LoVo (cell line): ENCODE results near the gene NBPF15.
"Not testable (repeated sequence)": the region's sequence is repeated elsewhere in the genome, so short reads cannot be mapped to it uniquely, and the experiment has no call there.

Source experiments
- DNase-seq: peaks from one replicate; pipeline ENCODE4 v3.0.0-alpha.2; 2016; ENCODE audit warnings: low spot score

NBPF15 gene

DNA sequence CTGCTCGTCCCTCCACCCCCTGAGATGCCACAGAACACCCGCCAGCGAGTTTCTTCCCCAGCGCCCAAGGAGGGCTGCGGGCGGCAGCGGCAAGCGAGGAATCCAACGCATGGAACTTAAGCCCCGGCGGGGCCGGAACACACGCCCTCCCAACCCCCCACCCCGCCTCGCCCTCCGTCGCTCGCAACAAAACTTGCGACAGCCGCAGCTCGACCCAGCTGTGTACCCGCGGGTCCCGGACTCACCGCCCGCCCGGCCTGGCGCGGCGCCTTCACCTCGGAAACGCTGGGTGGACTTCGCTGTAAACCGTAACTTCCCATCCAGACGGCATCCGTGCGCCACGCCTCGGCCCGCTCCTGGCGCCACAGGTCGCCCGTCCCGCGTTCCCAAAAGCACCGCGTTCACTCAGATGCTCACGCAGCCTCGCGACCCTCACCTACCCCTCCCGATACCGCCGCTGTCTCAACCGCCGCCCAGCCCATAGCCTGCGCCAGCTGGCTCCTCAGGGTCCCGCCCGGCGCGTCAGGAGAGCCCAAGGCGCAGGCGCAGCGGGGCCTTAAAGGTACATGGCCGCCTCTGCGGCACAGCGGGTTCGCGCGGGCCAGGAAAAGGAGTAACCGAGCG is at the start of gene NBPF15:
TSS of gene NBPF15 (minus strand) at position 534 of the 624 bp plus-strand sequence. CDS start 21,666 bp downstream, outside the sequence.
- DNase-seq: peak; percentile 56

DNA sequence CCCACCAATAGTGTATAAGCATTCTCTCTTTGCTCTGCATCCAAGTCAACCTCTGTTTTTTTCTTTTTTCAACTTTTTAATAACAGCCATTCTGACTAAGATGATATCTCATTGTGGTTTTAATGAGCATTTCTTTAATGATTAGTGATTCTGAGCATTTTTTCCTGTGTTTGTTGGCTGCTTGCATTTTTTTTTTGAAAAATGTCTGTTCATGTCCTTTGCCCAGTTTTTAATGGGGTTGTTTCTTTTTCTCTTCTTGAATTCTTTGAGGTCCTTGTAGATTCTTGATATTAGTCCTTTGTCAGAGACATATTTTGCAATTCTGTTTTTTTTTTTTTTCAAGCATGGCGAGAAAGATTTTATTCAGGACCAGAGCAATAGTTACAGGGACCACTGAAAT is 35.0 kb upstream of the NBPF15 start:
- not testable (repeated sequence) for DNase-seq

- not testable (repeated sequence) for DNase-seq
These were observed 32.7 kb upstream of the NBPF15 start for GRCh38 chr1:144494130-144494529.

GRCh38 chr1:144490394-144490793 is 28.9 kb upstream of the NBPF15 start:
- not testable (repeated sequence) for DNase-seq

GRCh38 chr1:144487002-144487401 is 25.5 kb upstream of the NBPF15 start:
- peak; percentile 0 for DNase-seq

DNA sequence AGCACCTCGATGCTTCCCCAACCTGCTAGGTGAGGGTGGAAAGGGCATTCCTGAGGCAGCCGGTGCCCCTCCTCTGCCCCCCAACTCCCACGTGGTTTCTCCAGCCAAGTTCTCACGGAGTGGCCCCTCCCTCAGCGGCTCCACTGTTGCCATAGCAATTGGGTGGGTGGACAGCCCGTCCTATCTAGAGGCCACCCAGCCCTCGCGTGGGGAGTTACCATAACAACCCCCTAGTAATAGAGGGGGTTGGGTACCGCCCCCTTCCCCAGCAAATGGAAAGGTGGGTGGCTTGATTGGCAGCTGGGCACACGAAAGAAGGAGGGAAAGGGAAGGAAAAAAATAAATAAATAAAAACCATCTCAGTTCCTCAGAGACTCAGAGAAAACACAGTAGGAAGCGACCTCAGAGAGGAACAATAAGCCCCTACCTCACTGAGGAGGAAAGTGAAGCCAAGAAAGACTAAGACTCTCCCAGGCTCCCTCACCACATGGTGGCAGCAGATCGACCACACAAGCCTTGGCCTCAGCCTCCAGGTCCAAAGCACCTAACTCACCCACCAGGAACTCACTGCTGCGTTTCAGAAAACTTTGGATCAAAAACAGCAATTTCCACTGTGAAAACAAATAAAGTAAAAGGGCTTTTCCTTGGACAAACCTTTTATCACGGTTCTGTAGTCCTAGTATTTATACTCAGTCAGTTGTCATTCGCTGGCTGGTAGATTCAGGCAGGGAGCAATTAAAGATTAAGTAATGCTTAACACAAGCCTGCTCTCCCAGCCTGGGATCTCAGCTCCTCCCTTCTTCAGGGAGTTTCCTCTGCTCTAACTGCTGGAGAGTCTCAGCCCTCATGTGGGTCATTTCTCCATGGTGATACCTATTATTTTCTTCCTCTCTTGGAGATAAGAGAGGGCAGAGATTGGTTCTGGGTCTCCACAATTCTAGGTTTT is 23.9 kb upstream of the NBPF15 start:
- not testable (repeated sequence) for DNase-seq

GRCh38 chr1:144473897-144474296 is 12.4 kb upstream of the NBPF15 start:
- not testable (repeated sequence) for DNase-seq

DNA sequence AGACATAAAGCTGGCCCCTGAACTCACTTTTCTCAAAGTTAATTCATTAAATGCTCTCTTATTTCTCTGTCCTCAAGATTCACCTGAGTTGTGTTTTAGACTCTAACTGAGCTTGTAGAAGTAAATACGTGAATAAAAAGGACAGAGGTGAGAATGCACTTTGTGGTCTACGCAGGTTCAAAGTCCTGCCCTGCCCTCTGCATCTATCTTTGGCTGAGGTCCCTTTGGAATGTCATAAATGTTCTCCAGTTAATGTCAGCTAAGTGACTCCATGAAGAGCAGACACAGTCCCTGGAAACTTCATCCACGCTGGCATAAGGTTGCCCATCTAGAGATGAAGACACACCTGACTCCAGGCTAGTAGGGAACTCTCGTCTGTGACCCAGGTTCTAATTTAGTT is 10.0 kb upstream of the NBPF15 start:
- DNase-seq: peak; percentile 49

GRCh38 chr1:144461778-144462177 is 309 bp upstream of the NBPF15 start:
- not testable (repeated sequence) for DNase-seq

- not testable (repeated sequence) for DNase-seq
These were observed 783 bp downstream of the NBPF15 start for GRCh38 chr1:144460686-144461085.

GRCh38 chr1:144442402-144442801 is 19.1 kb downstream of the NBPF15 start:
- not testable (repeated sequence) for DNase-seq

GRCh38 chr1:144439737-144440136 is 21.7 kb downstream of the NBPF15 start:
- DNase-seq: not testable (repeated sequence)

GRCh38 chr1:144418891-144419694 is 42.4 kb downstream of the NBPF15 start:
- peak; percentile 41 for DNase-seq

DNA sequence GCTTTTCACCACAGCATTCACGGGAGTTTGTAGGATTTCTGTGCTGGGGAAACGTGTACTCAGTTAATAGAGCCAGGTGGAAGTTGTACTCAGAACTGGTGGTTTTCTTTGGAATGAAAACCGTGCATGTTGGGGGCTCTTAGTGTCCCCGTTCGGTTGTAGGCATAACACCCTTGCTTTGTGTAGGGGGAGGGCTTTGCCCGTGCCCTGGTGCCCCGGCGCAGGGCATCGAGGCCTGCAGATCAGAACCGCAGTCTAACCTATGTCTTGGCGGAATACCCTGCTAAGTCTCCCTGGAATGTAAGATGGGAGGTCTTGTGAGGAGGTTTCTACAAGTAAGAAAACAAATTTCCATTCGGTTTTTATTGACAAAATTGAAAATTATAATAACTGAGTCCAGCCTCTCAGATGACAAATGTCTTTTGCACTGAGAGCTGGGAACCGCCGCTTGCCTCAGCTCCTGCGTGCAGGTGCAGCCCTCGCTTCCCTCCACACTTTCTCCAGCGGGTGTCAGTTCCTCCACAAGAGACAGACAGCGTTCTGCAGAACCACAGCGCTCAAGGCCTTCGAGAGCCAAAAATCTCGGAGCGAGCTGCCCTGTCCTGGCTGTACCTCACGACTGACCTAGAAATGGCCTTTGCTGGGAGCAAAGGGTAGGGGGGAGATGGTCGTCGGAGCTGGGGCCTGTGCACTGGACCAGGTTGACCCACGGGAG is 47.9 kb downstream of the NBPF15 start:
- not testable (repeated sequence) for DNase-seq

DNA sequence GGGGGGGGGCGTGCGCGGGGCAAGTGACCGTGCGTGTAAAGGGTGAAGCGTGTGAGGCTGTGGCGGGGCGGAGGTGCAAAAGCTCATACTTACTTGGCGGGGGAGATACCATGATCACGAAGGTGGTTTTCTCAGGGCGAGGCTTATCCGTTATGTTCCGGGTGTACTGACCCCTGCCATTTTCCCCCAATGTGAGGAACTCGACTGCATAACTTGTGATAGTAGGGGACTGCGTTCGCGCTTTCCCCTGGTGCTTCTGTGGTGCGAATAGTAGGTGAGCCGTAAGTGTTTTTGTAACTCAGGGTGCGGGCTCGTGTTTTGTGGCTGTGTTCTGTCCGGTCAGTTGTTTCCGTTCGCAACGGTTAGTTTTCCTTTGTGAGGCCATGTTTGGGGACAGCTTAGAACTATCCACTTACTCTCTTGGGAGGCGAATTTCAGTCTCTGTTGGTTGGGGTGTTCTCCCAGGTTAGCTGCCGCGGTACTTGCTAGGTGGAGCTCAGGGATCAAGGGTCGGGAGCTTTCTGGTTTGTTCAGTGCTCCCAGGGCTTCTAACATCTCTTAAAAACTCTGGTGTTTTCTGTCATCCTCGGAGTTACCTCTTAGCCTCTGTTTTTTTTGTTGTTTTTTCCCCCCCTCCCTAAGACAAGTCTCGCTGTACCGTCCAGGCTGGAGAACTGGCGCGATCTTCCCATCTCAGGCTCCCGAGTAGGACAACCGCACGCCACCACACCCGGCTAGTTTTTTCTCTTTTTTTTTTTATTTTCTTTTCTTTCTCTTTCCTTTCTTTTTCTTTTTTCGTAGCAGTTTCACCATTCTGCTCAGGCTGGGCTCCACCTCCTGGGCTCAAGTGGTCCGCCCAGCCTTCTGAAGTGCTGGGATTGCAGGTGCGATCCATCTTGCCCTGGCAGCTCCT is 48.7 kb downstream of the NBPF15 start:
- DNase-seq: peak; percentile 81

DNA sequence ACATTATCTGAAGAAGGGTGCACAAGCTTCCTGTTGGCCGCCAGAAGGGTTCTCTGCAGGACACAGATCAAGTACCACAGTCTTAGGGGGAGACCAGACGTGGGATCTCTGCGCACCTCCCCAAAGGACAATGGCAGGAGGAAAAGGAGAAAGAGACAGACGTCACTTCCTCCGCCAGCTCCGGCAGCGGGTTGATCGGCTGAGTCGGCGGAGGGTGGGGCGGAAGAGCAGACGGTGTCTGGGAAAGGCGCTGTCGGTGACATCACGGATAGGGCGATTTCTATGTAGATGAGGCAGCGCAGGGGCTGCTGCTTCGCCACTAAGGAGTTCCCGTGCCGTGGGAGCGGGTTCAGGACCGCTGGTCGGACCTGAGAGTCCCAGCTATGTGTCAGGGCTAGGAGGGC is 49.4 kb downstream of the NBPF15 start:
- peak; percentile 47 for DNase-seq

GRCh38 chr1:144402807-144403206 is 58.7 kb downstream of the NBPF15 start:
- DNase-seq: not testable (repeated sequence)

GRCh38 chr1:144371651-144372050 is 89.8 kb downstream of the NBPF15 start:
- not testable (repeated sequence) for DNase-seq
